Keratinocyte (primary cell): ENCODE data around the gene LGR4.

Experiments used
- CTCF ChIP-seq, 3 experiments: IDR thresholded peaks in 1 of 3; conservative IDR thresholded peaks in 1 of 3; optimal IDR thresholded peaks in 1 of 3; 2 replicates in 2 of 3; 3 replicates in 1 of 3; pipeline versions ENCODE3 to v1.5.1; 2011; ENCODE audit warnings: low read length in 3 of 3, mild to moderate bottlenecking in 3 of 3, moderate library complexity in 2 of 3, control low read depth in 1 of 3, inconsistent platforms in 1 of 3; ENCODE audit not compliant: insufficient read depth in 2 of 3; ENCODE audit errors: extremely low read depth in 1 of 3
- EZH2 ChIP-seq: IDR thresholded peaks from one replicate; pipeline ENCODE4 v1.6.1; 2012; ENCODE audit warnings: inconsistent platforms, mild to moderate bottlenecking, low read length, moderate library complexity

- TF ChIP-seq CTCF (optimal IDR thresholded peaks at IDR 0.05 in 1 of 3, IDR thresholded peaks at IDR 0.05 in 1 of 3, conservative IDR thresholded peaks at IDR 0.05 in 1 of 3; ENCODE audit: extremely low read depth in 1 of 3, insufficient read depth in 2 of 3, low read length in 3 of 3) (no peak), EZH2 (no peak)
Observed at GRCh38 chr11:27487706-27488105, 15.1 kb upstream of the LGR4 start.
